PC-9 (cell line): ENCODE results near the gene SSBP2. TPM values are rescaled to one million over a fixed set of nuclear protein-coding genes. Genes with fewer than 3 reads are reported as not detected.

Source experiments
- BruUV-seq: library from RNA; stranded (reverse); fragments of 400-500 nt; replicated peaks from 2 replicates; lab custom pipeline; 2021; lab: Mats Ljungman, UMichigan
- CTCF ChIA-PET: fragments of 300-600 bp; sonication (Branson Sonifier 250); formaldehyde crosslinking; loops from one replicate; lab custom pipeline; 2022; ENCODE audit warnings: antibody characterized with exemption; lab: Charles Lee
- POLR2A ChIA-PET: fragments of 300-600 bp; sonication (Branson Sonifier 250); formaldehyde crosslinking; loops from one replicate; lab custom pipeline; 2022; ENCODE audit warnings: antibody characterized with exemption; ENCODE audit not compliant: unreplicated experiment; lab: Charles Lee
- DNase-seq, 2 experiments: peaks; one replicate each; pipeline versions ENCODE4 v3.0.0 to v3.0.0-alpha.2; 2015 to 2022; ENCODE audit warnings: mixed read lengths in 1 of 2
- H2AFZ ChIP-seq: fragments of 200-600 bp; sonication (generic); 2 replicates; pipeline ENCODE4 v1.8.1; 2017; ENCODE audit warnings: antibody characterized with exemption
- H3F3A ChIP-seq: fragments of 200-600 bp; sonication (generic); 2 replicates; pipeline ENCODE4 v1.8.1; 2017; ENCODE audit warnings: antibody characterized with exemption, mild to moderate bottlenecking, low read depth; ENCODE audit not compliant: insufficient read depth
- H3K27ac ChIP-seq: fragments of 200-600 bp; sonication (generic); 2 replicates; pipeline ENCODE4 v1.6.1; 2016; ENCODE audit warnings: mixed run types
- H3K27me3 ChIP-seq: fragments of 200-600 bp; sonication (generic); 2 replicates; pipeline ENCODE4 v1.6.1; 2016; ENCODE audit warnings: low read depth, mixed run types; ENCODE audit not compliant: insufficient read depth
- H3K36me3 ChIP-seq: fragments of 200-600 bp; sonication (generic); 2 replicates; pipeline ENCODE4 v1.6.1; 2016; ENCODE audit warnings: low read depth, mixed run types
- H3K4me1 ChIP-seq: fragments of 200-600 bp; sonication (generic); replicated peaks from 2 replicates; pipeline ENCODE4 v1.6.1; 2016; ENCODE audit warnings: mixed run types; ENCODE audit not compliant: insufficient read depth
- H3K4me2 ChIP-seq: fragments of 200-600 bp; sonication (generic); 2 replicates; pipeline ENCODE4 v1.6.1; 2017; ENCODE audit warnings: mixed run types
- H3K4me3 ChIP-seq: fragments of 200-600 bp; sonication (generic); 2 replicates; pipeline ENCODE4 v1.6.1; 2016; ENCODE audit warnings: mixed run types
- H3K79me2 ChIP-seq: fragments of 200-600 bp; sonication (generic); 2 replicates; pipeline ENCODE4 v1.6.1; 2017; ENCODE audit warnings: low read depth, mixed run types
- H3K9me2 ChIP-seq: fragments of 200-600 bp; sonication (generic); 2 replicates; pipeline ENCODE4 v1.8.1; 2017; ENCODE audit warnings: mild to moderate bottlenecking; ENCODE audit not compliant: insufficient read depth
- H3K9me3 ChIP-seq: fragments of 200-600 bp; sonication (generic); 2 replicates; pipeline ENCODE4 v1.8.1; 2016; ENCODE audit warnings: low read depth; ENCODE audit not compliant: insufficient read depth
- H4K20me1 ChIP-seq: fragments of 200-600 bp; sonication (generic); 2 replicates; pipeline ENCODE4 v1.8.1; 2017; ENCODE audit not compliant: insufficient read depth
- CTCF ChIP-seq: fragments of 200-600 bp; sonication (generic); conservative IDR thresholded peaks from 2 replicates; pipeline ENCODE4 v1.6.1; 2017; ENCODE audit warnings: mixed run types, antibody characterized with exemption, mild to moderate bottlenecking, moderate library complexity
- EZH2 ChIP-seq: fragments of 200-600 bp; sonication (generic); IDR thresholded peaks from 2 replicates; pipeline ENCODE4 v1.8.0; 2017; ENCODE audit warnings: antibody characterized with exemption, low read depth
- intact Hi-C: fragments of 100-400 bp; cut with micrococcal nuclease; formaldehyde crosslinking; loops from one replicate; pipeline ENCODE4 v1.10.0; 2022; ENCODE audit not compliant: unreplicated experiment
- total RNA-seq: library from RNA; stranded (reverse); gene quantifications from 2 replicates; pipeline ENCODE4 v1.2.3, GENCODE V29; 2021

SSBP2 gene
- total RNA-seq, 1 experiment from 2014 or later, result 6.4 TPM

- Histone ChIP-seq H3K4me2 (no peak overlapping the region), H3K27ac (no peak overlapping the region), H3K27me3 (no peaks in the 10 kb centered on the region), H3K4me1 (no peaks in the 10 kb centered on the region), H3K9me2 (0 out of 2 replicates have a peak, but pooled peaks cover 7% of the 10 kb centered on the region), H3K9me3 (no peaks in the 10 kb centered on the region), H2AFZ (no peak overlapping the region), H3K4me3 (no peak overlapping the region), H3F3A (no peaks in the 10 kb centered on the region), H3K79me2 (no peaks in the 10 kb centered on the region), H4K20me1 (0 out of 2 replicates have a peak, but pooled peaks cover 3% of the 10 kb centered on the region), H3K36me3 (no peaks in the 10 kb centered on the region)
- ChIA-PET POLR2A (no interaction called here), CTCF (no interaction called here)
- TF ChIP-seq EZH2, result no peak
- TF ChIP-seq CTCF, result no peak
- DNase-seq, result no peak
- BruUV-seq, result no TSS peak
- intact Hi-C loops, result no loop called here
These were observed 205.0 kb downstream of the SSBP2 start for GRCh38 chr5:81545911-81546310.

GRCh38 chr5:81544351-81545018 is 206.4 kb downstream of the SSBP2 start:
- Histone ChIP-seq H3F3A (no peaks in the 10 kb centered on the region), H3K4me1 (no peaks in the 10 kb centered on the region), H3K27ac (no peak overlapping the region), H3K4me3 (no peak overlapping the region), H3K36me3 (no peaks in the 10 kb centered on the region), H3K27me3 (no peaks in the 10 kb centered on the region), H3K79me2 (no peaks in the 10 kb centered on the region), H3K9me3 (no peaks in the 10 kb centered on the region), H3K4me2 (no peak overlapping the region), H4K20me1 (0 out of 2 replicates have a peak, but pooled peaks cover 3% of the 10 kb centered on the region), H2AFZ (no peak overlapping the region), H3K9me2 (0 out of 2 replicates have a peak, but pooled peaks cover 7% of the 10 kb centered on the region)
- intact Hi-C loops, result no loop called here
- no peak for TF ChIP-seq EZH2
- TF ChIP-seq CTCF, result no peak
- POLR2A ChIA-PET, result no interaction called here
- DNase-seq, result no peak
- BruUV-seq, result no TSS peak
- CTCF ChIA-PET, result no interaction called here

GRCh38 chr5:81542242-81542641 is 208.7 kb downstream of the SSBP2 start:
- H3K36me3 ChIP-seq, result no peaks in the 10 kb centered on the region
- H3K4me3 ChIP-seq, result no peak overlapping the region
- 0 out of 2 replicates have a peak, but pooled peaks cover 3% of the 10 kb centered on the region for H4K20me1 ChIP-seq
- POLR2A ChIA-PET, result no interaction called here
- no TSS peak for BruUV-seq
- CTCF ChIA-PET, result no interaction called here
- H2AFZ ChIP-seq, result no peak overlapping the region
- TF ChIP-seq CTCF, result no peak
- no peak for TF ChIP-seq EZH2
- 0 out of 2 replicates have a peak, but pooled peaks cover 3% of the 10 kb centered on the region for H3K9me2 ChIP-seq
- H3F3A ChIP-seq, result no peaks in the 10 kb centered on the region
- no peaks in the 10 kb centered on the region for H3K9me3 ChIP-seq
- no peak overlapping the region for H3K4me2 ChIP-seq
- intact Hi-C loops, result no loop called here
- H3K4me1 ChIP-seq, result no peaks in the 10 kb centered on the region
- H3K27me3 ChIP-seq, result no peaks in the 10 kb centered on the region
- no peak for DNase-seq
- H3K79me2 ChIP-seq, result no peaks in the 10 kb centered on the region
- no peak overlapping the region for H3K27ac ChIP-seq
